HG03135 (cell line): Measurements from ENCODE around the gene CCDC3.

Experiments used
- ATAC-seq: cut with Tn5 transposase; IDR thresholded peaks from one replicate; pipeline ENCODE4 v1.9.1; 2021; ENCODE audit warnings: mild to moderate bottlenecking, moderate library complexity; ENCODE audit not compliant: unreplicated experiment

CCDC3 gene

DNA sequence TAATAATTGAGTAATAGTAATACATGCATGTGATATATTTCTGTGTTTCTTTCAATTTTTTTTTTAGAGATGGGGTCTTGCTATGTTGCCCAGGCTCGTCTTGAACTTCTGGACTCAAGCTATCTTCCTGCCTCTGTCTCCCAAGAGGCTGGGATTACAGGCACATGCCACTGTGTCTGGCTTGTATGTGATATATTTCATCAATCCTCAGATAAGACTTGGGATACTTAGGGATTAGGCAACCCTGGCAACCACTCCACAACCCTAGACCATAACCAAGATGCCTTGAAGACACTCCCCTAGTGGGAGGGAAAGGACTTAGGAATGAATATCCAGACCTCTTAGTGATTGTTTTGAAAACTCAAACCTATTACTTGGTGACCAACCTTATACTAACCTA is 154.8 kb downstream of the CCDC3 start:
- no peak for ATAC-seq
